GM12872 (cell line): ENCODE data around the gene PRR12.

Experiments
- CTCF ChIP-seq: IDR thresholded peaks from 3 replicates; pipeline ENCODE4 v1.5.1; 2011; ENCODE audit warnings: low read depth, mild to moderate bottlenecking, low read length, moderate library complexity; ENCODE audit not compliant: insufficient read depth

PRR12 gene

GRCh38 chr19:49615861-49616260 lies 24.9 kb downstream of the PRR12 start:
- TF ChIP-seq CTCF: no peak

- TF ChIP-seq CTCF: no peak
These were observed 25.6 kb downstream of the PRR12 start for GRCh38 chr19:49616532-49616931.

GRCh38 chr19:49616945-49617344 lies 26.0 kb downstream of the PRR12 start:
- TF ChIP-seq CTCF: no peak

- no peak for TF ChIP-seq CTCF
These were observed 34.3 kb downstream of the PRR12 start for GRCh38 chr19:49624967-49625910.

- TF ChIP-seq CTCF: no peak
These were observed 35.2 kb downstream of the PRR12 start for GRCh38 chr19:49626226-49626625.

GRCh38 chr19:49629659-49630058 lies 38.7 kb downstream of the PRR12 start:
- no peak for TF ChIP-seq CTCF

- TF ChIP-seq CTCF: no peak
These were observed 40.1 kb downstream of the PRR12 start for GRCh38 chr19:49631014-49631588.
